Measurements from ENCODE around the gene SPP2.
A peak's percentile ranks its signal among the peaks of the same experiment; 100 is the strongest.

The SPP2 gene

GRCh38 chr2:234038076-234038802 is 12.3 kb upstream of the SPP2 start:
- DNase-seq (ENCODE audit: low read depth), result no peak

- peak; percentile 28 for DNase-seq (ENCODE audit: low read depth)
Measured at GRCh38 chr2:234044157-234044556, 6.3 kb upstream of the SPP2 start.

GRCh38 chr2:234046521-234046920 is 4.0 kb upstream of the SPP2 start:
- DNase-seq (ENCODE audit: low read depth), result no peak

- DNase-seq (ENCODE audit: low read depth), result no peak
Measured at GRCh38 chr2:234047361-234047760, 3.1 kb upstream of the SPP2 start.

- DNase-seq (ENCODE audit: low read depth), result no peak
Measured at GRCh38 chr2:234048049-234048448, 2.5 kb upstream of the SPP2 start.

GRCh38 chr2:234051374-234052070 is 1.0 kb downstream of the SPP2 start:
- no peak for DNase-seq (ENCODE audit: low read depth)

- DNase-seq (ENCODE audit: low read depth), result no peak
Measured at GRCh38 chr2:234058881-234059280, 8.4 kb downstream of the SPP2 start.

GRCh38 chr2:234060236-234060635 is 9.7 kb downstream of the SPP2 start:
- DNase-seq (ENCODE audit: low read depth), result no peak

- DNase-seq (ENCODE audit: low read depth), result no peak
Measured at GRCh38 chr2:234061624-234062257, 11.2 kb downstream of the SPP2 start.

- no peak for DNase-seq (ENCODE audit: low read depth)
Measured at GRCh38 chr2:234066587-234066986, 16.1 kb downstream of the SPP2 start.

GRCh38 chr2:234071664-234072063 is 21.2 kb downstream of the SPP2 start:
- DNase-seq (ENCODE audit: low read depth), result no peak

GRCh38 chr2:234072454-234072853 is 22.0 kb downstream of the SPP2 start:
- no peak for DNase-seq (ENCODE audit: low read depth)

GRCh38 chr2:234074751-234075517 is 24.4 kb downstream of the SPP2 start:
- no peak for DNase-seq (ENCODE audit: low read depth)

GRCh38 chr2:234075518-234075915 is 25.0 kb downstream of the SPP2 start:
- no peak for DNase-seq (ENCODE audit: low read depth)

GRCh38 chr2:234075947-234076346 is 25.4 kb downstream of the SPP2 start:
- DNase-seq (ENCODE audit: low read depth), result no peak

GRCh38 chr2:234076451-234076850 is 25.9 kb downstream of the SPP2 start:
- DNase-seq (ENCODE audit: low read depth), result no peak

GRCh38 chr2:234078129-234078528 is 27.6 kb downstream of the SPP2 start:
- DNase-seq (ENCODE audit: low read depth), result no peak

GRCh38 chr2:234081970-234082822 is 31.7 kb downstream of the SPP2 start:
- DNase-seq (ENCODE audit: low read depth), result no peak

GRCh38 chr2:234083572-234084348 is 33.3 kb downstream of the SPP2 start:
- DNase-seq (ENCODE audit: low read depth), result no peak

GRCh38 chr2:234091432-234091879 is 41.0 kb downstream of the SPP2 start:
- DNase-seq (ENCODE audit: low read depth), result no peak

GRCh38 chr2:234091883-234092282 is 41.4 kb downstream of the SPP2 start:
- DNase-seq (ENCODE audit: low read depth), result no peak

Data from GM04504 (cell line).